Measurements from ENCODE around the gene KLC1. TPM values are rescaled to one million over a fixed set of nuclear protein-coding genes. Genes with fewer than 3 reads are reported as not detected.

KLC1 gene
- total RNA-seq, 2 donors from 2014 or later, result 165 to 177 TPM

- no peaks in the 10 kb centered on the region for H3K9me3 Mint-ChIP-seq
- peaks cover 0 to 7% of the 10 kb centered on the region in 2 donors for H3K36me3 Mint-ChIP-seq (ENCODE audit: insufficient read depth in 2 of 2)
- no peaks in the 10 kb centered on the region for H3K27me3 Mint-ChIP-seq (ENCODE audit: low read depth)
- no peak overlapping the region for H3K4me3 Mint-ChIP-seq
- ATAC-seq (replicated peaks in 1 of 2), result peak in 1 of 2 donors; percentile 5
- H3K27ac Mint-ChIP-seq, result no peak overlapping the region
- DNase-seq, result no peak
- H3K4me1 Mint-ChIP-seq (ENCODE audit: low read depth), result peaks cover 16% of the 10 kb centered on the region
Observed at GRCh38 chr14:103707329-103708263, 78.6 kb downstream of the KLC1 start.

- Mint-ChIP-seq H3K27ac (no peak overlapping the region), H3K4me3 (no peak overlapping the region), H3K27me3 (ENCODE audit: low read depth) (no peaks in the 10 kb centered on the region), H3K4me1 (ENCODE audit: low read depth) (peaks cover 27% of the 10 kb centered on the region), H3K9me3 (no peaks in the 10 kb centered on the region), H3K36me3 (ENCODE audit: insufficient read depth in 2 of 2) (peaks cover 0 to 11% of the 10 kb centered on the region in 2 donors)
- ATAC-seq (replicated peaks in 1 of 2) (no peak), DNase-seq (no peak)
Observed at GRCh38 chr14:103708750-103709187, 79.8 kb downstream of the KLC1 start.

GRCh38 chr14:103709814-103710213 is 80.8 kb downstream of the KLC1 start:
- H3K4me3 Mint-ChIP-seq, result no peak overlapping the region
- H3K9me3 Mint-ChIP-seq, result no peaks in the 10 kb centered on the region
- ATAC-seq (replicated peaks in 1 of 2), result no peak
- peaks cover 30% of the 10 kb centered on the region for H3K4me1 Mint-ChIP-seq (ENCODE audit: low read depth)
- DNase-seq, result no peak
- H3K27me3 Mint-ChIP-seq (ENCODE audit: low read depth), result no peaks in the 10 kb centered on the region
- no peak overlapping the region for H3K27ac Mint-ChIP-seq
- peaks cover 0 to 9% of the 10 kb centered on the region in 2 donors for H3K36me3 Mint-ChIP-seq (ENCODE audit: insufficient read depth in 2 of 2)

GRCh38 chr14:103710771-103711377 is 81.9 kb downstream of the KLC1 start:
- Mint-ChIP-seq H3K27ac (peak overlapping the region; percentile 60), H3K36me3 (ENCODE audit: insufficient read depth in 2 of 2) (peaks cover 0 to 9% of the 10 kb centered on the region in 2 donors)

GRCh38 chr14:103711516-103712431 is 82.8 kb downstream of the KLC1 start:
- H3K9me3 Mint-ChIP-seq, result no peaks in the 10 kb centered on the region
- ATAC-seq (replicated peaks in 1 of 2) (no peak), DNase-seq (no peak)
- H3K27me3 Mint-ChIP-seq (ENCODE audit: low read depth), result no peaks in the 10 kb centered on the region
- H3K4me3 Mint-ChIP-seq, result no peak overlapping the region
- H3K36me3 Mint-ChIP-seq (ENCODE audit: insufficient read depth in 2 of 2), result peaks cover 0 to 9% of the 10 kb centered on the region in 2 donors
- H3K27ac Mint-ChIP-seq, result no peak overlapping the region
- peaks cover 28% of the 10 kb centered on the region for H3K4me1 Mint-ChIP-seq (ENCODE audit: low read depth)

More at GRCh38 chr14:103710771-103711377, 81.9 kb downstream of the KLC1 start:
- Mint-ChIP-seq H3K4me1 (ENCODE audit: low read depth) (peaks cover 28% of the 10 kb centered on the region), H3K4me3 (no peak overlapping the region), H3K27me3 (ENCODE audit: low read depth) (no peaks in the 10 kb centered on the region), H3K9me3 (no peaks in the 10 kb centered on the region)
- DNase-seq (no peak), ATAC-seq (replicated peaks in 1 of 2) (no peak)

- H3K36me3 Mint-ChIP-seq (ENCODE audit: insufficient read depth in 2 of 2), result peaks cover 0 to 9% of the 10 kb centered on the region in 2 donors
Observed at GRCh38 chr14:103712633-103713247, 83.7 kb downstream of the KLC1 start.

GRCh38 chr14:103713304-103714062 is 84.5 kb downstream of the KLC1 start:
- no peaks in the 10 kb centered on the region for H3K27me3 Mint-ChIP-seq (ENCODE audit: low read depth)
- H3K4me3 Mint-ChIP-seq, result peak overlapping the region; percentile 85 to 93
- ATAC-seq (replicated peaks in 1 of 2) (no peak), DNase-seq (no peak)
- H3K4me1 Mint-ChIP-seq (ENCODE audit: low read depth), result peaks cover 42% of the 10 kb centered on the region
- no peaks in the 10 kb centered on the region for H3K9me3 Mint-ChIP-seq
- peaks cover 0 to 9% of the 10 kb centered on the region in 2 donors for H3K36me3 Mint-ChIP-seq (ENCODE audit: insufficient read depth in 2 of 2)
- H3K27ac Mint-ChIP-seq, result peak overlapping the region; percentile 80

More at GRCh38 chr14:103712633-103713247, 83.7 kb downstream of the KLC1 start:
- DNase-seq (no peak), ATAC-seq (replicated peaks in 1 of 2) (no peak)
- Mint-ChIP-seq H3K4me3 (peak overlapping the region in 1 of 2 donors; percentile 37), H3K27ac (peak overlapping the region; percentile 80), H3K9me3 (no peaks in the 10 kb centered on the region), H3K4me1 (ENCODE audit: low read depth) (peaks cover 35% of the 10 kb centered on the region), H3K27me3 (ENCODE audit: low read depth) (no peaks in the 10 kb centered on the region)

GRCh38 chr14:103714063-103714724 is 85.2 kb downstream of the KLC1 start:
- DNase-seq, result no peak
- ATAC-seq (replicated peaks in 1 of 2), result no peak

GRCh38 chr14:103715052-103716000 is 86.3 kb downstream of the KLC1 start, which contains the start of the genes XRCC3 and ZFYVE21:
Gene XRCC3 (minus strand): TSS chr14:103715451. CDS start chr14:103711087, 4,364 bp downstream.
Gene ZFYVE21 (plus strand): TSS chr14:103715810. CDS start chr14:103715842, 32 bp downstream.
- peaks cover 60% of the 10 kb centered on the region for H3K4me1 Mint-ChIP-seq (ENCODE audit: low read depth)
- H3K27ac Mint-ChIP-seq, result peak within 1 kb of the TSS; percentile 95
- peak within 1 kb of the TSS; percentile 85 to 93 for H3K4me3 Mint-ChIP-seq
- H3K27me3 Mint-ChIP-seq (ENCODE audit: low read depth), result no peaks in the 10 kb centered on the region
- DNase-seq (peak; percentile 99 to 100), ATAC-seq (replicated peaks in 1 of 2) (peak; percentile 94)
- no peaks in the 10 kb centered on the region for H3K9me3 Mint-ChIP-seq
- H3K36me3 Mint-ChIP-seq (ENCODE audit: insufficient read depth in 2 of 2), result peaks cover 0 to 5% of the 10 kb centered on the region in 2 donors

More at GRCh38 chr14:103714063-103714724, 85.2 kb downstream of the KLC1 start:
- Mint-ChIP-seq H3K27ac (peak overlapping the region; percentile 76), H3K36me3 (ENCODE audit: insufficient read depth in 2 of 2) (peaks cover 0 to 7% of the 10 kb centered on the region in 2 donors), H3K4me3 (peak overlapping the region; percentile 85 to 93), H3K27me3 (ENCODE audit: low read depth) (no peaks in the 10 kb centered on the region), H3K9me3 (no peaks in the 10 kb centered on the region), H3K4me1 (ENCODE audit: low read depth) (peaks cover 49% of the 10 kb centered on the region)

GRCh38 chr14:103716091-103716801 is 87.2 kb downstream of the KLC1 start:
- ATAC-seq (replicated peaks in 1 of 2) (peak in 1 of 2 donors; percentile 3), DNase-seq (peak; percentile 29 to 32)
- no peaks in the 10 kb centered on the region for H3K27me3 Mint-ChIP-seq (ENCODE audit: low read depth)
- H3K27ac Mint-ChIP-seq, result peak overlapping the region; percentile 60
- H3K4me3 Mint-ChIP-seq, result peak overlapping the region; percentile 80 to 93
- peaks cover 0 to 5% of the 10 kb centered on the region in 2 donors for H3K36me3 Mint-ChIP-seq (ENCODE audit: insufficient read depth in 2 of 2)
- no peaks in the 10 kb centered on the region for H3K9me3 Mint-ChIP-seq
- H3K4me1 Mint-ChIP-seq (ENCODE audit: low read depth), result peaks cover 59% of the 10 kb centered on the region
